H1 (cell line): ENCODE results near the gene CMIP. TPM values are rescaled to one million over a fixed set of nuclear protein-coding genes. Genes with fewer than 3 reads are reported as not detected.

Source experiments
- CTCF ChIA-PET: fragments of 300-600 bp; sonication (Branson Sonifier 250); formaldehyde crosslinking; loops from one replicate; lab custom pipeline; 2021; ENCODE audit not compliant: partially characterized antibody; lab: Charles Lee
- POLR2A ChIA-PET: fragments of 300-600 bp; sonication (Branson Sonifier 250); formaldehyde crosslinking; loops from one replicate; lab custom pipeline; 2021; ENCODE audit warnings: inconsistent platforms; ENCODE audit not compliant: partially characterized antibody; lab: Charles Lee
- DNase-seq, 2 experiments: peaks; one replicate each; pipeline versions ENCODE4 v3.0.0 to v3.0.0-alpha.2; 2010 to 2022; ENCODE audit warnings: low spot score in 2 of 2, low read depth in 1 of 2, mixed read lengths in 1 of 2
- FAIRE-seq: peaks from 2 replicates; lab custom pipeline; 2011; peaks lifted over from hg19 to GRCh38; lab: Jason Lieb, UNC
- H2AFZ ChIP-seq: 2 replicates; pipeline ENCODE4 v1.8.1; 2012; ENCODE audit warnings: low read length, inconsistent platforms
- H2AK5ac ChIP-seq: 2 replicates; pipeline ENCODE4 v1.6.1; 2013; ENCODE audit warnings: low read depth, low read length
- H2BK120ac ChIP-seq: replicated peaks from 2 replicates; pipeline ENCODE3; 2013; ENCODE audit warnings: low read depth, low read length, inconsistent platforms
- H2BK12ac ChIP-seq: 2 replicates; pipeline ENCODE4 v1.6.1; 2013; ENCODE audit warnings: low read depth, low read length
- H2BK15ac ChIP-seq: 2 replicates; pipeline ENCODE4 v1.6.1; 2013; ENCODE audit warnings: low read length
- H2BK20ac ChIP-seq: 2 replicates; pipeline ENCODE4 v1.6.1; 2013; ENCODE audit warnings: low read length
- H2BK5ac ChIP-seq: 2 replicates; pipeline ENCODE4 v1.6.1; 2013; ENCODE audit warnings: low read depth, low read length
- H3K14ac ChIP-seq: 2 replicates; pipeline ENCODE4 v1.6.1; 2013; ENCODE audit warnings: inconsistent platforms; ENCODE audit not compliant: insufficient read length
- H3K18ac ChIP-seq: 2 replicates; pipeline ENCODE4 v1.6.1; 2013; ENCODE audit warnings: low read length; ENCODE audit errors: extremely low read depth
- H3K23ac ChIP-seq: 2 replicates; pipeline ENCODE4 v1.6.1; 2013; ENCODE audit warnings: inconsistent platforms; ENCODE audit not compliant: insufficient read length
- H3K23me2 ChIP-seq: 2 replicates; pipeline ENCODE4 v1.6.1; 2013; ENCODE audit warnings: low read depth, low read length
- H3K27ac ChIP-seq: 2 replicates; pipeline ENCODE4 v1.6.1; 2011; ENCODE audit warnings: low read depth, low read length, inconsistent platforms
- H3K27me3 ChIP-seq, 4 experiments: replicated peaks in 1 of 4; 1 replicate in 1 of 4; 2 replicates in 3 of 4; pipeline versions ENCODE4 v1.6.1 to v1.8.1; 2011 to 2013; ENCODE audit warnings: low read length in 3 of 4, mild to moderate bottlenecking in 3 of 4, inconsistent platforms in 2 of 4, mixed read lengths in 2 of 4, moderate library complexity in 1 of 4; ENCODE audit not compliant: control insufficient read depth in 3 of 4, insufficient read depth in 3 of 4; ENCODE audit errors: extremely low read depth in 1 of 4
- H3K36me3 ChIP-seq, 4 experiments: 2 replicates each; pipeline versions ENCODE4 v1.6.1 to v1.8.1; 2011 to 2013; ENCODE audit warnings: mild to moderate bottlenecking in 4 of 4, low read length in 3 of 4, moderate library complexity in 2 of 4, control low read depth in 1 of 4, inconsistent platforms in 1 of 4; ENCODE audit not compliant: insufficient read depth in 4 of 4, control insufficient read depth in 2 of 4
- H3K4ac ChIP-seq: replicated peaks from 2 replicates; pipeline ENCODE3; 2013; ENCODE audit warnings: low read length, low read depth, mixed read lengths, inconsistent platforms; ENCODE audit not compliant: insufficient read length
- H3K4me1 ChIP-seq, 4 experiments: replicated peaks in 1 of 4; 1 replicate in 1 of 4; 2 replicates in 3 of 4; pipeline versions ENCODE4 v1.6.1 to v1.8.1; 2011 to 2013; ENCODE audit warnings: low read length in 3 of 4, inconsistent platforms in 2 of 4, mixed read lengths in 1 of 4; ENCODE audit not compliant: insufficient read depth in 4 of 4, control insufficient read depth in 3 of 4
- H3K4me2 ChIP-seq, 2 experiments: 2 replicates each; pipeline versions ENCODE4 v1.6.1 to v1.8.1; 2011 to 2013; ENCODE audit warnings: low read depth in 2 of 2, low read length in 2 of 2, control low read depth in 1 of 2, inconsistent platforms in 1 of 2, mild to moderate bottlenecking in 1 of 2; ENCODE audit not compliant: insufficient read depth in 1 of 2
- H3K4me3 ChIP-seq, 4 experiments: fragments of 200-600, 300-600 bp in 1 of 4; sonication (generic), shearing (Covaris generic), sonication (Bioruptor Twin) in 1 of 4; 2 replicates each; pipeline versions ENCODE4 v1.5.1 to v1.8.1; 2011 to 2016; ENCODE audit warnings: low read length in 4 of 4, low read depth in 3 of 4, control low read depth in 2 of 4, inconsistent platforms in 2 of 4, mild to moderate bottlenecking in 2 of 4, mixed read lengths in 1 of 4, moderate library complexity in 1 of 4; ENCODE audit not compliant: insufficient read depth in 2 of 4; ENCODE audit errors: extremely low read depth in 1 of 4
- H3K56ac ChIP-seq: replicated peaks from 2 replicates; pipeline ENCODE3; 2013; ENCODE audit warnings: low read depth, mild to moderate bottlenecking, mixed read lengths, low read length, inconsistent platforms; ENCODE audit not compliant: insufficient read length
- H3K79me1 ChIP-seq: 2 replicates; pipeline ENCODE4 v1.6.1; 2013; ENCODE audit warnings: low read depth, low read length, control low read depth
- H3K79me2 ChIP-seq, 2 experiments: 2 replicates each; pipeline versions ENCODE4 v1.6.1 to v1.8.1; 2012 to 2013; ENCODE audit warnings: low read length in 2 of 2, mild to moderate bottlenecking in 2 of 2, inconsistent platforms in 1 of 2; ENCODE audit not compliant: insufficient read depth in 2 of 2, control insufficient read depth in 1 of 2
- H3K9ac ChIP-seq, 4 experiments: replicated peaks in 1 of 4; 1 replicate in 1 of 4; 2 replicates in 3 of 4; pipeline versions ENCODE4 v1.6.1 to v1.8.1; 2011 to 2013; ENCODE audit warnings: low read depth in 3 of 4, low read length in 3 of 4, control low read depth in 2 of 4, mild to moderate bottlenecking in 2 of 4, moderate library complexity in 2 of 4, inconsistent platforms in 1 of 4; ENCODE audit errors: extremely low read depth in 1 of 4
- H3K9me3 ChIP-seq, 2 experiments: 2 replicates each; pipeline versions ENCODE4 v1.6.1 to v1.8.1; 2012 to 2013; ENCODE audit warnings: mild to moderate bottlenecking in 2 of 2, moderate library complexity in 2 of 2, control low read depth in 1 of 2, inconsistent platforms in 1 of 2, low read depth in 1 of 2, low read length in 1 of 2, mixed read lengths in 1 of 2; ENCODE audit not compliant: insufficient read depth in 2 of 2
- H4K20me1 ChIP-seq, 2 experiments: replicated peaks in 1 of 2; 2 replicates each; pipeline versions ENCODE3 to v1.8.1; 2011 to 2013; ENCODE audit warnings: inconsistent platforms in 2 of 2, low read length in 2 of 2, mild to moderate bottlenecking in 1 of 2; ENCODE audit not compliant: insufficient read depth in 2 of 2, control insufficient read depth in 1 of 2
- H4K5ac ChIP-seq: 2 replicates; pipeline ENCODE4 v1.6.1; 2013; ENCODE audit warnings: low read length, low read depth, mixed read lengths, inconsistent platforms; ENCODE audit not compliant: insufficient read length
- H4K8ac ChIP-seq: 2 replicates; pipeline ENCODE4 v1.8.0; 2013; ENCODE audit warnings: mild to moderate bottlenecking, moderate library complexity, low read length, inconsistent platforms; ENCODE audit not compliant: insufficient read depth; ENCODE audit errors: extremely low read depth
- H4K91ac ChIP-seq: replicated peaks from 2 replicates; pipeline ENCODE3; 2013; ENCODE audit warnings: low read length, mixed read lengths, inconsistent platforms; ENCODE audit not compliant: insufficient read length
- ATF2 ChIP-seq: IDR thresholded peaks from 2 replicates; pipeline ENCODE4 v1.6.1; 2012; ENCODE audit warnings: low read length, inconsistent platforms
- CTCF ChIP-seq, 3 experiments: IDR thresholded peaks; 1 replicate in 2 of 3; 2 replicates in 1 of 3; pipeline versions ENCODE4 v1.5.1 to v1.6.1; 2011; ENCODE audit warnings: low read length in 3 of 3, mild to moderate bottlenecking in 3 of 3, inconsistent platforms in 2 of 3, low read depth in 1 of 3, moderate library complexity in 1 of 3; ENCODE audit not compliant: insufficient read depth in 1 of 3; ENCODE audit errors: control extremely low read depth in 1 of 3
- WGBS, 2 experiments: shearing (Covaris generic) in 1 of 2; methylation state at CpG; one replicate each; pipeline versions ENCODE4 v1.1.6 to v1.1.7; 2013 to 2015; ENCODE audit warnings: low lambda C conversion rate in 2 of 2, mixed read lengths in 2 of 2, inconsistent platforms in 1 of 2, low coverage in 1 of 2, missing lambda C conversion rate in 1 of 2; ENCODE audit not compliant: insufficient replicate concordance in 2 of 2, insufficient coverage in 1 of 2, insufficient read length in 1 of 2; ENCODE audit errors: extremely low coverage in 1 of 2, missing lambda C conversion rate in 1 of 2; 5-methylcytosine and 5-hydroxymethylcytosine counted together
- polyA plus RNA-seq, 7 experiments: library from polyadenylated mRNA; depleted of rRNA in 3 of 7; stranded (reverse) in 5 of 7; unstranded in 2 of 7; fragments of >200 nt in 5 of 7; fragments of 200-250 nt in 2 of 7; gene quantifications; 1 replicate in 5 of 7; 2 replicates in 1 of 7; 4 replicates in 1 of 7; pipeline versions ENCODE4 v1.2.1 to v1.2.3, GENCODE V29; 2011 to 2013; ENCODE audit warnings: missing spikeins in 2 of 7, mixed read lengths in 2 of 7
- total RNA-seq: library from RNA; stranded (reverse); fragmentation: NEBNext Ultra II Directional; extraction: Animal tissue kit (Norgen Biotek cat#: 25700); gene quantifications from 2 replicates; pipeline ENCODE4 v1.2.1, GENCODE V29; 2021

The CMIP gene
- total and polyA plus RNA-seq, 2 of the 8 experiments (the other 6 are each of a cell fraction or from before 2014, with no cell fraction given), result 7.9 to 53.2 TPM

- Histone ChIP-seq H3K27me3 (0 out of 7 replicates have a peak, but pooled peaks cover 0 to 2% (median 0%) of the 10 kb centered on the region in 4 experiments), H3K23me2 (no peaks in the 10 kb centered on the region), H2BK12ac (peak overlapping the region; percentile 97; the same call in 1 of the 2 replicates), H3K9me3 (no peaks in the 10 kb centered on the region), H3K79me2 (no peaks in the 10 kb centered on the region), H2AK5ac (peak overlapping the region; percentile 94; the same call in 1 of the 2 replicates), H3K18ac (peak overlapping the region; percentile 68), H3K27ac (no peak overlapping the region; the same call in 1 of the 2 replicates), H3K4me1 (peaks cover 0 to 43% (median 29%) of the 10 kb centered on the region in 4 experiments; a peak in 6 of 7 replicates), H2AFZ (no peak overlapping the region), H2BK15ac (peak overlapping the region; percentile 66), H4K8ac (no peak overlapping the region), H3K9ac (no peak overlapping the region), H3K36me3 (no peaks in the 10 kb centered on the region; a peak in 1 of 8 replicates), H3K4me3 (no peak overlapping the region), H3K79me1 (no peaks in the 10 kb centered on the region), H3K4ac (no peak overlapping the region), H4K20me1 (no peaks in the 10 kb centered on the region), H3K23ac (no peak overlapping the region), H4K91ac (peak overlapping the region; percentile 85), H3K4me2 (no peak overlapping the region), H3K14ac (no peak overlapping the region), H2BK120ac (no peak overlapping the region), H3K56ac (no peak overlapping the region), H2BK20ac (peak overlapping the region; percentile 28), H4K5ac (no peak overlapping the region), H2BK5ac (peak overlapping the region; percentile 78)
- TF ChIP-seq CTCF (IDR thresholded peaks at IDR 0.05; ENCODE audit: control extremely low read depth in 1 of 3, insufficient read depth in 1 of 3, low read depth in 1 of 3, low read length in 3 of 3), result peak in 1 of 3 experiments; percentile 25; a peak in 1 of 4 replicates
- TF ChIP-seq ATF2, result no peak
- no peak for DNase-seq
- ChIA-PET CTCF (interaction anchor here (0.6 to 5.9 kb wide), 20 partner anchors 10 to 363 kb away, joined by 3 to 48 read pairs (median 3); no protein-coding TSS in a partner anchor), POLR2A (interaction anchor here (1.3 to 2.2 kb wide), 3 partner anchors 10 to 398 kb away, joined by 3 to 11 read pairs (median 3); partner anchors contain the start of gene GAN)
- 86% methylated on average over 16 of the region's 16 CpGs; no CpG with 5 or more reads in 1 of the 2 experiments for WGBS, 2 experiments
- no peak for FAIRE-seq
These were observed 268.7 kb downstream of the CMIP start for GRCh38 chr16:81713295-81713772.
